ENCODE data around the gene UROS. TPM values are rescaled to one million over a fixed set of nuclear protein-coding genes. Genes with fewer than 3 reads are reported as not detected.

The UROS gene
- total and polyA plus RNA-seq, 2 donors (not counting 3 experiments of a cell fraction or from before 2014, with no cell fraction given) = 38.4 to 42.0 TPM

DNA sequence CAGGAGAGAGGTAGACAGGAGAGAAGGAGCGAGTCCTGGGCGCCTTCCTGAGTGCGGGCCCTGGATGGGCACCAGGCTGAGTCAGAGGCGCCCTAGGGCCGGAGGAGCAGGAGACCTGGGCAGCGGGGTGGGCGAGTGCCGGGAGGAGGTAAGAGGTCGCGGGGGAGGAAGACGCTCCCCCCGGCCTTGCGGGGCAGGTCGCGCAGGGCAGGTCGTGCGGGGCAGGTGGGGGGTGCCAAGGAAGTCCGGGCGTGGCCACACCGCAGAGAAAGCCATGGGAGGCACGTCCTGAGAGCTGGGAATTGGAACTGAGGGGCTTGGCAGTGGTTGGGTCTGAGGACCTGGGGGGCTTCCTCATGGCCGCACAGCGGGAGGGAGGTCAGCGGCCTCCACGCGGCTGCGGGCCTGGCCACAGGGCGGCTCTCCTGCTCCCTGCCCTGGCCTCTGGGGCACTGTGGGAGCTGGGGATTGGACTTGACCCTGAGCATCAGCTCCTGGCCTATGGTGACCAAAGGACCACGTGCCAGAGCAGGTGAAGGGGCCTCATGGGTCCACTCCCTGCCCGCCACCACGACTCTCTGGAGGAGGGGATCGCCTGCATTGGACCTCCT is 48.4 kb downstream of the UROS start:
- dilution Hi-C loops (cut with MboI; ENCODE audit: extremely low pct_ligation_motif_present, low sequenced_read_pairs) = no loop called here
- no peak for DNase-seq (ENCODE audit: low read depth, low spot score)
- TF ChIP-seq POLR2AphosphoS5 (IDR thresholded peaks at IDR 0.05; ENCODE audit: insufficient read depth, low read depth, low read length) (no peak), FOS (IDR thresholded peaks at IDR 0.05; ENCODE audit: borderline replicate concordance, insufficient read depth, low read length) (no peak), CTCF (IDR thresholded peaks at IDR 0.05; ENCODE audit: extremely low read depth in 1 of 2, insufficient read depth in 1 of 2, low read depth in 1 of 2, low read length in 2 of 2) (no peak), GATA2 (IDR thresholded peaks at IDR 0.05; ENCODE audit: insufficient read depth, insufficient read length, low read depth, low read length) (no peak), POLR2A (IDR thresholded peaks at IDR 0.05; ENCODE audit: low read depth, low read length) (no peak), EZH2 (IDR thresholded peaks at IDR 0.05; ENCODE audit: borderline replicate concordance, low read depth, low read length, severe bottlenecking) (no peak), MYC (IDR thresholded peaks at IDR 0.05; ENCODE audit: low read depth, low read length) (no peak), JUN (IDR thresholded peaks at IDR 0.05; ENCODE audit: borderline replicate concordance, insufficient read depth, insufficient read length, low read depth) (no peak)
- TF ChIP-seq, protein P1, sequence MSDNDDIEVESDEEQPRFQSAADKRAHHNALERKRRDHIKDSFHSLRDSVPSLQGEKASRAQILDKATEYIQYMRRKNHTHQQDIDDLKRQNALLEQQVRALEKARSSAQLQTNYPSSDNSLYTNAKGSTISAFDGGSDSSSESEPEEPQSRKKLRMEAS (IDR thresholded peaks at IDR 0.05; ENCODE audit: insufficient read depth, insufficient read length) = no peak
- CTCF ChIA-PET = no interaction called here
- H4K20me1 ChIP-seq (replicated peaks; ENCODE audit: control insufficient read depth, extremely low read depth, insufficient read depth, low read length) = no peaks in the 10 kb centered on the region
- no peak overlapping the region for H3K9ac ChIP-seq (replicated peaks; ENCODE audit: extremely low read depth, insufficient read depth, low read length)
- no peaks in the 10 kb centered on the region for H3K4me1 ChIP-seq (ENCODE audit: control insufficient read depth, extremely low read depth, insufficient read depth, low read length)
- H3K9me3 ChIP-seq (replicated peaks; ENCODE audit: control insufficient read depth, insufficient read depth, low read length) = no peaks in the 10 kb centered on the region
- POLR2A ChIA-PET = no interaction called here
- no peaks in the 10 kb centered on the region for H3K79me2 ChIP-seq (ENCODE audit: control insufficient read depth, insufficient read depth, low read length)
- H3K4me2 ChIP-seq (ENCODE audit: insufficient read depth, low read length) = no peak overlapping the region
- no TSS peak for BruUV-seq (replicated peaks)
- no peak for FAIRE-seq
- H3K4me3 ChIP-seq (replicated peaks in 1 of 3; ENCODE audit: insufficient read depth in 1 of 3, low read depth in 1 of 3, low read length in 3 of 3) = no peak overlapping the region
- H3K36me3 ChIP-seq (ENCODE audit: control insufficient read depth in 2 of 2, extremely low read depth in 1 of 2, insufficient read depth in 2 of 2, low read length in 2 of 2) = no peaks in the 10 kb centered on the region
- H2AFZ ChIP-seq (ENCODE audit: low read depth, low read length) = no peak overlapping the region
- peaks cover 0 to 2% of the 10 kb centered on the region in 2 experiments for H3K27me3 ChIP-seq (ENCODE audit: control insufficient read depth in 2 of 2, insufficient read depth in 2 of 2, low read length in 2 of 2)
- intact Hi-C loops (cut with micrococcal nuclease) = no loop called here
- H3K27ac ChIP-seq (ENCODE audit: insufficient read depth, low read depth, low read length) = no peak overlapping the region
- no peaks in the 10 kb centered on the region for H3K9me1 ChIP-seq (replicated peaks; ENCODE audit: control insufficient read depth, extremely low read depth, insufficient read depth, low read length)

Measured in endothelial cell of umbilical vein (primary cell).